Left lung (tissue), 10 donors: ENCODE data around the gene CAPRIN2. TPM values are rescaled to one million over a fixed set of nuclear protein-coding genes. Genes with fewer than 3 reads are reported as not detected.

Source experiments
- ATAC-seq: fragments of 200-7000 bp; cut with Tn5 transposase; one replicate; pipeline ENCODE4 v1.9.1; 2020; ENCODE audit warnings: moderate library complexity
- DNase-seq, 4 donors: peaks; one replicate each; pipeline ENCODE4 v3.0.0-alpha.2; 2013 to 2020
- H3K27ac ChIP-seq, 2 donors: fragments of 200-600 bp; sonication (generic) in 1 of 2; one replicate each; pipeline versions ENCODE4 v1.5.0 to v1.8.0; 2020 to 2021
- H3K27me3 ChIP-seq, 2 donors: fragments of 200-600 bp; sonication (generic) in 1 of 2; one replicate each; pipeline versions ENCODE4 v1.5.0 to v1.8.0; 2020 to 2021
- H3K36me3 ChIP-seq, 2 donors: fragments of 200-600 bp; sonication (generic) in 1 of 2; one replicate each; pipeline versions ENCODE4 v1.5.0 to v1.8.0; 2020 to 2021
- H3K4me1 ChIP-seq, 2 donors: fragments of 200-600 bp; one replicate each; pipeline ENCODE4 v1.8.0; 2021
- H3K4me3 ChIP-seq, 2 donors: fragments of 200-600 bp; sonication (generic) in 1 of 2; one replicate each; pipeline versions ENCODE4 v1.5.0 to v1.8.0; 2020 to 2021; ENCODE audit warnings: mild to moderate bottlenecking in 1 of 2
- H3K9me3 ChIP-seq, 2 donors: fragments of 200-600 bp; sonication (generic) in 1 of 2; one replicate each; pipeline versions ENCODE4 v1.5.0 to v1.8.0; 2020 to 2021
- intact Hi-C, 2 donors: fragments of 100-400 bp; cut with DNase I; formaldehyde crosslinking; loops; one replicate each; pipeline versions ENCODE4 v1.11.2 to v1.14.2; 2022
- polyA plus RNA-seq, 6 donors: library from polyadenylated mRNA; unstranded; fragments of 120-200 nt; gene quantifications; one replicate each; pipeline ENCODE4 v1.2.1, GENCODE V29; 2013; ENCODE audit not compliant: insufficient read length in 6 of 6
- total RNA-seq, 2 donors: library from RNA; stranded (reverse); fragmentation: NEBNext Ultra II Directional; extraction: Animal tissue kit (Norgen Biotek cat#: 25700); gene quantifications; one replicate each; pipeline ENCODE4 v1.2.1, GENCODE V29; 2021
- TF ChIP-seq, protein P1 (sequence below), 2 donors: fragments of 200-600 bp; sonication (generic) in 1 of 2; IDR thresholded peaks; one replicate each; pipeline versions ENCODE4 v1.5.0 to v1.8.0; 2021; ENCODE audit warnings: antibody characterized with exemption in 2 of 2
- donor health status: DM: no; HTN: yes; CAD: no.
- donor health status: DM: no; HTN: no; CAD: no.

The CAPRIN2 gene
- total and polyA plus RNA-seq, 8 donors, result 16.4 to 66.3 (median 46.0) TPM

DNA sequence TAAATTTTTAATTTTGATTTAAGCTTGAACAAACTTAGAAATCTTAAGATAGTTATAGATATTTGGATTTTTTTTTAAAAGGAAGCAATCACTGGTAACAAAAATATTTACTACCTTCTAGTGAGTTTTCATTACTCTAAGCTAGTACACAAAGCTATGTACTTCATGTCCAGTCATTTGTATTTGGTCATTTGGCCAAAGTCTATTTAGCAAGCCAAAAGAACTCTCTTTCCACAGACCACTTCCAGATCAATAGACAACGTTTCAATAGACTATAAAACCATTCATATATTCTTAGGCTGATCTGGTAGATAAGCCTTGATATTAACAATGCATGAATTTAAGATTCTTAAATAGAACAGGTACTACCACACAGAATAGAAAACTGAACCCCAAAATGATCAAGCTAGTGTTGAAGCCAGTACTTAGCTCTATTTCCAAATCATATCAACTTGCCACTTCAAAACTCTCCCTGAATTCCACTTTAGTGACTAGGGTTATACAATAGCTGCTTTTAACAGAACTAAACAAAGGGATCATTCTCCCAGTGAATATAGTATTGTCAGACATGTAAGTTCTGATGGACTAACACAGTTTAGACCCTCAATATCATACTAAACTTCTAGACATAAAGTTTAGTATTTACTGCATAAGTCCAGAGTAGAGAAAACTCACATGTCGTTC lies 21.7 kb downstream of the CAPRIN2 start:
- Histone ChIP-seq H3K36me3 (peaks cover 0 to 18% of the 10 kb centered on the region in 2 donors), H3K27ac (no peak overlapping the region), H3K9me3 (no peaks in the 10 kb centered on the region), H3K4me1 (no peaks in the 10 kb centered on the region), H3K27me3 (no peaks in the 10 kb centered on the region), H3K4me3 (no peak overlapping the region)
- intact Hi-C loops, result no loop called here
- ATAC-seq (no peak), DNase-seq (no peak)
- TF ChIP-seq, protein P1, sequence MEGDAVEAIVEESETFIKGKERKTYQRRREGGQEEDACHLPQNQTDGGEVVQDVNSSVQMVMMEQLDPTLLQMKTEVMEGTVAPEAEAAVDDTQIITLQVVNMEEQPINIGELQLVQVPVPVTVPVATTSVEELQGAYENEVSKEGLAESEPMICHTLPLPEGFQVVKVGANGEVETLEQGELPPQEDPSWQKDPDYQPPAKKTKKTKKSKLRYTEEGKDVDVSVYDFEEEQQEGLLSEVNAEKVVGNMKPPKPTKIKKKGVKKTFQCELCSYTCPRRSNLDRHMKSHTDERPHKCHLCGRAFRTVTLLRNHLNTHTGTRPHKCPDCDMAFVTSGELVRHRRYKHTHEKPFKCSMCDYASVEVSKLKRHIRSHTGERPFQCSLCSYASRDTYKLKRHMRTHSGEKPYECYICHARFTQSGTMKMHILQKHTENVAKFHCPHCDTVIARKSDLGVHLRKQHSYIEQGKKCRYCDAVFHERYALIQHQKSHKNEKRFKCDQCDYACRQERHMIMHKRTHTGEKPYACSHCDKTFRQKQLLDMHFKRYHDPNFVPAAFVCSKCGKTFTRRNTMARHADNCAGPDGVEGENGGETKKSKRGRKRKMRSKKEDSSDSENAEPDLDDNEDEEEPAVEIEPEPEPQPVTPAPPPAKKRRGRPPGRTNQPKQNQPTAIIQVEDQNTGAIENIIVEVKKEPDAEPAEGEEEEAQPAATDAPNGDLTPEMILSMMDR (IDR thresholded peaks at IDR 0.05), result no peak

GRCh38 chr12:30730011-30730410 lies 24.7 kb downstream of the CAPRIN2 start:
- H3K4me1 ChIP-seq, result peaks cover 0 to 8% of the 10 kb centered on the region in 2 donors
- peaks cover 0 to 20% of the 10 kb centered on the region in 2 donors for H3K36me3 ChIP-seq
- ATAC-seq, result no peak
- H3K27ac ChIP-seq, result no peak overlapping the region
- H3K9me3 ChIP-seq, result no peaks in the 10 kb centered on the region
- no peak overlapping the region for H3K4me3 ChIP-seq
- no peak for DNase-seq
- H3K27me3 ChIP-seq, result no peaks in the 10 kb centered on the region
- TF ChIP-seq, protein P1 (IDR thresholded peaks at IDR 0.05), result no peak
- intact Hi-C loops, result no loop called here

DNA sequence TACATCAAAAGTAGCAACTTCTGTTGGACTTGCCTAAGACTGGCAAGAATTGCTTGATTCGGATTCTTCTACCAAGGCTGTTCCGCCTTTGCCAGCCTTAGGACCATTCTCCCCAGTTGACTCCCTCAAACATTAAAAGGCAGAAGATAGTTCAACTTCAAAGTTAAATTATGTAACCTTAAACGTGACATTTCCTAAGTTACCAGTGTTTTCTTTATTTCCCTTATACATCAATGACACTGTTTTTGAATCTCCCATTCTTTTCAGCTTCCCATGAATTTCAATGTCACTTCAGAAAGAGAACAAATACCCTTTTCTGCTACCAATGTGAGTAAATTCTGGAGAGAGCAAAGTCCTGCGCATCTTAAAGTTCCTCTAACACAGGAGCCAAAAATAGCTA lies 25.2 kb downstream of the CAPRIN2 start:
- Histone ChIP-seq H3K27me3 (no peaks in the 10 kb centered on the region), H3K4me1 (peaks cover 0 to 8% of the 10 kb centered on the region in 2 donors), H3K36me3 (peaks cover 0 to 20% of the 10 kb centered on the region in 2 donors), H3K4me3 (no peak overlapping the region), H3K9me3 (no peaks in the 10 kb centered on the region), H3K27ac (no peak overlapping the region)
- DNase-seq, result no peak
- ATAC-seq, result no peak
- intact Hi-C loops, result no loop called here
- TF ChIP-seq, protein P1 (IDR thresholded peaks at IDR 0.05), result no peak

GRCh38 chr12:30726647-30727046 lies 28.1 kb downstream of the CAPRIN2 start:
- TF ChIP-seq, protein P1 (IDR thresholded peaks at IDR 0.05), result no peak
- no peak overlapping the region for H3K4me3 ChIP-seq
- H3K36me3 ChIP-seq, result peaks cover 0 to 20% of the 10 kb centered on the region in 2 donors
- H3K4me1 ChIP-seq, result peaks cover 0 to 8% of the 10 kb centered on the region in 2 donors
- H3K27me3 ChIP-seq, result no peaks in the 10 kb centered on the region
- ATAC-seq (no peak), DNase-seq (no peak)
- no peaks in the 10 kb centered on the region for H3K9me3 ChIP-seq
- intact Hi-C loops, result no loop called here
- H3K27ac ChIP-seq, result no peak overlapping the region

- DNase-seq (no peak), ATAC-seq (peak; percentile 65)
- H3K27ac ChIP-seq, result no peak overlapping the region
- H3K4me3 ChIP-seq, result no peak overlapping the region
- intact Hi-C loops, result no loop called here
- peaks cover 0 to 20% of the 10 kb centered on the region in 2 donors for H3K36me3 ChIP-seq
- no peaks in the 10 kb centered on the region for H3K9me3 ChIP-seq
- peaks cover 0 to 8% of the 10 kb centered on the region in 2 donors for H3K4me1 ChIP-seq
- TF ChIP-seq, protein P1 (IDR thresholded peaks at IDR 0.05), result no peak
- H3K27me3 ChIP-seq, result no peaks in the 10 kb centered on the region
These were observed 29.0 kb downstream of the CAPRIN2 start for GRCh38 chr12:30725739-30726138.
